ENCODE data around the gene COL27A1.

The COL27A1 gene

DNA sequence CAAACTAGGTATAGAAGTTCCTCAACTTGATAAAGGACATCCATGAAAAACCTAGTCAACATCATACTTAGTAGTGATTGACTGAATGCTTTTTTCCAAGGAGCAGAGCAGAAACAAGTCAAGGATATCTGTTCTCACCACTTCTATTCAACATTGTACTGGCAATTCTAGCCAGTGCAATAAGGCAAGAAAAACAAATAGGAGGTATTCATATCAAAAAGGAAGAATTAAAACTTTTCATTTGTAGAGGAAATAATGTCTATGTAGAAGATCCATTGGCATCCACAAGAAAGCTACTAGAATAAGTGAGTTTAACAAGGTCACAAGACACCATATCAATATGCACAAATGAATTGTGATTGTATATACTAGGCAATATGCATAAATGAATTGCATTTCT, 139.3 kb downstream of the COL27A1 start:
- peaks cover 7% of the 10 kb centered on the region; the same call in 1 of the 2 replicates for H3K9me3 ChIP-seq (ENCODE audit: low read length)

DNA sequence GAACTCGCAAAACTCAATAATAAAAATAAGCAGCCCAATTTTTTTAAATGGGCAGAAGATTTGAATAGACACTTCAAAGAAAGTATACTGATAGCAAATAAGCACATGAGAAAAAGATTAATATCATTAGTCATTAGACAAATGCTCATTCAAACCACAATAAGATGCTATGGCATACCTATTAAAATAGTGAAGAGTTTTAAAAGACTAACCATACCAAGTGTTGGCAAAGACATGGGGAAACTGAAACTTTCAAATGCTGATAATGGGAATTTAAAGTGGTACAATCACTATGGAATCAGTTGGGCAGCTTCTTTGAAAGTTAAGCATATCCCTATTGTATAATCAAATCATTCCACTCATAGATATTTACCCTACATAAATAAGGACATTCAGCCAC, 141.0 kb downstream of the COL27A1 start:
- Histone ChIP-seq H3K36me3 (ENCODE audit: insufficient read depth, low read length) (no peaks in the 10 kb centered on the region), H3K79me2 (ENCODE audit: insufficient read depth, low read length) (no peaks in the 10 kb centered on the region), H2AFZ (ENCODE audit: low read length) (no peak overlapping the region), H3K4me3 (ENCODE audit: low read depth, low read length, poor library complexity, severe bottlenecking) (no peak overlapping the region), H3K9me2 (ENCODE audit: low read depth, low read length) (no peaks in the 10 kb centered on the region), H3K27me3 (ENCODE audit: insufficient read depth, low read length) (peaks cover 12% of the 10 kb centered on the region; the same call in 1 of the 2 replicates), H3K27ac (ENCODE audit: low read depth, low read length, poor library complexity, severe bottlenecking) (no peak overlapping the region), H3K9me3 (ENCODE audit: low read length) (peaks cover 7% of the 10 kb centered on the region; the same call in 1 of the 2 replicates), H3F3A (ENCODE audit: insufficient read depth, low read length) (no peaks in the 10 kb centered on the region), H3K4me2 (ENCODE audit: low read length) (no peak overlapping the region), H4K20me1 (ENCODE audit: insufficient read depth, low read length) (no peaks in the 10 kb centered on the region), H3K9ac (ENCODE audit: low read length) (no peak overlapping the region), H3K4me1 (ENCODE audit: insufficient read depth, low read length, severe bottlenecking) (no peaks in the 10 kb centered on the region)
- TF ChIP-seq EZH2 (IDR thresholded peaks at IDR 0.05; ENCODE audit: borderline replicate concordance, low read length), result no peak
- TF ChIP-seq, protein P1, sequence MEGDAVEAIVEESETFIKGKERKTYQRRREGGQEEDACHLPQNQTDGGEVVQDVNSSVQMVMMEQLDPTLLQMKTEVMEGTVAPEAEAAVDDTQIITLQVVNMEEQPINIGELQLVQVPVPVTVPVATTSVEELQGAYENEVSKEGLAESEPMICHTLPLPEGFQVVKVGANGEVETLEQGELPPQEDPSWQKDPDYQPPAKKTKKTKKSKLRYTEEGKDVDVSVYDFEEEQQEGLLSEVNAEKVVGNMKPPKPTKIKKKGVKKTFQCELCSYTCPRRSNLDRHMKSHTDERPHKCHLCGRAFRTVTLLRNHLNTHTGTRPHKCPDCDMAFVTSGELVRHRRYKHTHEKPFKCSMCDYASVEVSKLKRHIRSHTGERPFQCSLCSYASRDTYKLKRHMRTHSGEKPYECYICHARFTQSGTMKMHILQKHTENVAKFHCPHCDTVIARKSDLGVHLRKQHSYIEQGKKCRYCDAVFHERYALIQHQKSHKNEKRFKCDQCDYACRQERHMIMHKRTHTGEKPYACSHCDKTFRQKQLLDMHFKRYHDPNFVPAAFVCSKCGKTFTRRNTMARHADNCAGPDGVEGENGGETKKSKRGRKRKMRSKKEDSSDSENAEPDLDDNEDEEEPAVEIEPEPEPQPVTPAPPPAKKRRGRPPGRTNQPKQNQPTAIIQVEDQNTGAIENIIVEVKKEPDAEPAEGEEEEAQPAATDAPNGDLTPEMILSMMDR (IDR thresholded peaks at IDR 0.05; ENCODE audit: low read length), result no peak

More for the DNA sequence above, 139.3 kb downstream of the COL27A1 start:
- Histone ChIP-seq H3K27ac (ENCODE audit: low read depth, low read length, poor library complexity, severe bottlenecking) (no peak overlapping the region), H4K20me1 (ENCODE audit: insufficient read depth, low read length) (no peaks in the 10 kb centered on the region), H3K9ac (ENCODE audit: low read length) (no peak overlapping the region), H3K36me3 (ENCODE audit: insufficient read depth, low read length) (no peaks in the 10 kb centered on the region), H3K4me2 (ENCODE audit: low read length) (no peak overlapping the region), H3K4me1 (ENCODE audit: insufficient read depth, low read length, severe bottlenecking) (no peaks in the 10 kb centered on the region), H3K4me3 (ENCODE audit: low read depth, low read length, poor library complexity, severe bottlenecking) (no peak overlapping the region), H2AFZ (ENCODE audit: low read length) (no peak overlapping the region), H3F3A (ENCODE audit: insufficient read depth, low read length) (no peaks in the 10 kb centered on the region), H3K79me2 (ENCODE audit: insufficient read depth, low read length) (no peaks in the 10 kb centered on the region), H3K9me2 (ENCODE audit: low read depth, low read length) (no peaks in the 10 kb centered on the region), H3K27me3 (ENCODE audit: insufficient read depth, low read length) (peaks cover 10% of the 10 kb centered on the region; the same call in 1 of the 2 replicates)
- TF ChIP-seq, protein P1 (IDR thresholded peaks at IDR 0.05; ENCODE audit: low read length), result no peak
- no peak for TF ChIP-seq EZH2 (IDR thresholded peaks at IDR 0.05; ENCODE audit: borderline replicate concordance, low read length)

DNA sequence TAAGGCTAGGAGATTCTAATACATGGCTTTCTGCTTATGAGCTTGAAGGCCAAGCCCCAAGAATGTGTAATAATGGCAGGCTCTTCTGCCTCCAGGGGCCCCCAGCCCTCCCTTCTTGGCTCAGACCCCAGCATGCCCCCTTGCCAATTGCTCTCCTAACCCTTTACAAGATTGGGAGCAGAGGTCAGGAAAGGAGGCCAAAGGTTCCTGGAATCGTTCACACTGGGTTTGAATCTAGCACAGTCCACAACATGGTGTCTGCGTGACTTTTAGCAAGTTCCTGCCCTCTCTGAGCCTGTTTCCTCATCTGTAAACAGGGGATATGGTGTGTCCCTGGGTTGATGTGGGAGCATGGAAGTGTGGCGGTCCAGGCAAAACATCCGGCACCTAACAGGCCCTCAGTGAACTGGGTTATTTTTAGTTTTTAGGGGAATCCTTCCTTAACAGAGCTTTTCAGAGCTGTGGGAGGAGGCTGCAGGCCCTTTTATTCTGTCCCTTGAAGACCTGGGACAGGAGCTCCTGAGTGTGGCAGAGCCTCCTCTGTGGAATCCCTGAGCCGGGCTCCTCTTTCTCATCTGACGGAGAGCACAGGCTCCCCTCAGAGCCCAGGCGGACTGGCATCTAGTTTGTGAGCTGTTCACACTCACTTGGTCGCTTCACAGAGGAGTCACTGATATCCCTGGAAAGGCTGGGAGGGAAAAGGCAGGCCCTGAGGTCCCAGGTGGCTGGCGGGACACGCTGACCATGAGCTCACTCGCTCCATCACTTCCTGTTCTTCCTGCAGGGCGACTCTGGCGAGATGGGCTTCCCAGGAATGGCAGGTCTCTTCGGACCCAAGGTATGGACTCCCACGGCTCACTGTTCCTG, 144.2 kb downstream of the COL27A1 start:
- Histone ChIP-seq H3K4me2 (ENCODE audit: low read length) (no peak overlapping the region), H3K9ac (ENCODE audit: low read length) (no peak overlapping the region), H3K4me3 (ENCODE audit: low read depth, low read length, poor library complexity, severe bottlenecking) (no peak overlapping the region), H3K27ac (ENCODE audit: low read depth, low read length, poor library complexity, severe bottlenecking) (no peak overlapping the region), H3F3A (ENCODE audit: insufficient read depth, low read length) (no peaks in the 10 kb centered on the region), H2AFZ (ENCODE audit: low read length) (no peak overlapping the region), H3K79me2 (ENCODE audit: insufficient read depth, low read length) (no peaks in the 10 kb centered on the region), H3K9me3 (ENCODE audit: low read length) (peaks cover 5% of the 10 kb centered on the region; the same call in 1 of the 2 replicates), H3K27me3 (ENCODE audit: insufficient read depth, low read length) (peaks cover 12% of the 10 kb centered on the region; the same call in 1 of the 2 replicates), H4K20me1 (ENCODE audit: insufficient read depth, low read length) (no peaks in the 10 kb centered on the region), H3K36me3 (ENCODE audit: insufficient read depth, low read length) (no peaks in the 10 kb centered on the region), H3K9me2 (ENCODE audit: low read depth, low read length) (no peaks in the 10 kb centered on the region), H3K4me1 (ENCODE audit: insufficient read depth, low read length, severe bottlenecking) (no peaks in the 10 kb centered on the region)
- TF ChIP-seq, protein P1 (IDR thresholded peaks at IDR 0.05; ENCODE audit: low read length), result no peak
- TF ChIP-seq EZH2 (IDR thresholded peaks at IDR 0.05; ENCODE audit: borderline replicate concordance, low read length), result no peak

All from OCI-LY1 (cell line).